ENCODE results near the gene PHF5A.

Gene PHF5A

GRCh38 chr22:41505511-41506220, 37.2 kb upstream of the PHF5A start:
- H3K27me3 ChIP-seq (ENCODE audit: control insufficient read depth in 5 of 5, insufficient read depth in 4 of 5, low read length in 5 of 5), result no peaks in the 10 kb centered on the region
- H3K9me3 ChIP-seq (ENCODE audit: control insufficient read depth in 5 of 5, low read length in 5 of 5), result no peaks in the 10 kb centered on the region
- no peak overlapping the region for H3K27ac ChIP-seq (ENCODE audit: low read depth, low read length)
- H3K4me1 ChIP-seq (ENCODE audit: control insufficient read depth in 5 of 5, insufficient read depth in 5 of 5, low read length in 5 of 5), result peaks cover 0 to 25% (median 12%) of the 10 kb centered on the region in 5 donors
- no peak overlapping the region for H3K9ac ChIP-seq (ENCODE audit: low read length in 5 of 5)
- H3K4me3 ChIP-seq (ENCODE audit: low read depth in 1 of 5, low read length in 5 of 5), result no peak overlapping the region
- H3K36me3 ChIP-seq (ENCODE audit: control insufficient read depth in 5 of 5, insufficient read depth in 5 of 5, low read length in 5 of 5), result peaks cover 0 to 62% (median 57%) of the 10 kb centered on the region in 5 donors

GRCh38 chr22:41504816-41505215, 36.3 kb upstream of the PHF5A start:
- Histone ChIP-seq H3K4me1 (ENCODE audit: control insufficient read depth in 5 of 5, insufficient read depth in 5 of 5, low read length in 5 of 5) (peaks cover 0 to 30% (median 12%) of the 10 kb centered on the region in 5 donors), H3K4me3 (ENCODE audit: low read depth in 1 of 5, low read length in 5 of 5) (no peak overlapping the region), H3K27ac (ENCODE audit: low read depth, low read length) (no peak overlapping the region), H3K36me3 (ENCODE audit: control insufficient read depth in 5 of 5, insufficient read depth in 5 of 5, low read length in 5 of 5) (peaks cover 0 to 58% (median 51%) of the 10 kb centered on the region in 5 donors), H3K9ac (ENCODE audit: low read length in 5 of 5) (no peak overlapping the region), H3K27me3 (ENCODE audit: control insufficient read depth in 5 of 5, insufficient read depth in 4 of 5, low read length in 5 of 5) (no peaks in the 10 kb centered on the region), H3K9me3 (ENCODE audit: control insufficient read depth in 5 of 5, low read length in 5 of 5) (no peaks in the 10 kb centered on the region)

- Histone ChIP-seq H3K4me1 (ENCODE audit: control insufficient read depth in 5 of 5, insufficient read depth in 5 of 5, low read length in 5 of 5) (peaks cover 0 to 33% (median 12%) of the 10 kb centered on the region in 5 donors), H3K36me3 (ENCODE audit: control insufficient read depth in 5 of 5, insufficient read depth in 5 of 5, low read length in 5 of 5) (peaks cover 0 to 60% (median 53%) of the 10 kb centered on the region in 5 donors), H3K27ac (ENCODE audit: low read depth, low read length) (peak overlapping the region; percentile 57)
Observed at GRCh38 chr22:41504397-41504796, 35.9 kb upstream of the PHF5A start.

GRCh38 chr22:41501209-41501608, 32.7 kb upstream of the PHF5A start:
- Histone ChIP-seq H3K4me1 (ENCODE audit: control insufficient read depth in 5 of 5, insufficient read depth in 5 of 5, low read length in 5 of 5) (peaks cover 3 to 28% (median 11%) of the 10 kb centered on the region in 5 donors), H3K27ac (ENCODE audit: low read depth, low read length) (no peak overlapping the region), H3K36me3 (ENCODE audit: control insufficient read depth in 5 of 5, insufficient read depth in 5 of 5, low read length in 5 of 5) (peaks cover 0 to 45% (median 34%) of the 10 kb centered on the region in 5 donors), H3K9me3 (ENCODE audit: control insufficient read depth in 5 of 5, low read length in 5 of 5) (no peaks in the 10 kb centered on the region), H3K4me3 (ENCODE audit: low read depth in 1 of 5, low read length in 5 of 5) (no peak overlapping the region), H3K27me3 (ENCODE audit: control insufficient read depth in 5 of 5, insufficient read depth in 4 of 5, low read length in 5 of 5) (no peaks in the 10 kb centered on the region), H3K9ac (ENCODE audit: low read length in 5 of 5) (no peak overlapping the region)

More at GRCh38 chr22:41504397-41504796, 35.9 kb upstream of the PHF5A start:
- Histone ChIP-seq H3K4me3 (ENCODE audit: low read depth in 1 of 5, low read length in 5 of 5) (no peak overlapping the region), H3K9ac (ENCODE audit: low read length in 5 of 5) (no peak overlapping the region), H3K9me3 (ENCODE audit: control insufficient read depth in 5 of 5, low read length in 5 of 5) (no peaks in the 10 kb centered on the region), H3K27me3 (ENCODE audit: control insufficient read depth in 5 of 5, insufficient read depth in 4 of 5, low read length in 5 of 5) (no peaks in the 10 kb centered on the region)

GRCh38 chr22:41500303-41500702, 31.8 kb upstream of the PHF5A start:
- no peak overlapping the region for H3K4me3 ChIP-seq (ENCODE audit: low read depth in 1 of 5, low read length in 5 of 5)
- peaks cover 0 to 51% (median 34%) of the 10 kb centered on the region in 5 donors for H3K36me3 ChIP-seq (ENCODE audit: control insufficient read depth in 5 of 5, insufficient read depth in 5 of 5, low read length in 5 of 5)
- H3K27ac ChIP-seq (ENCODE audit: low read depth, low read length), result no peak overlapping the region
- H3K4me1 ChIP-seq (ENCODE audit: control insufficient read depth in 5 of 5, insufficient read depth in 5 of 5, low read length in 5 of 5), result peaks cover 3 to 28% (median 11%) of the 10 kb centered on the region in 5 donors
- no peak overlapping the region for H3K9ac ChIP-seq (ENCODE audit: low read length in 5 of 5)
- H3K27me3 ChIP-seq (ENCODE audit: control insufficient read depth in 5 of 5, insufficient read depth in 4 of 5, low read length in 5 of 5), result no peaks in the 10 kb centered on the region
- H3K9me3 ChIP-seq (ENCODE audit: control insufficient read depth in 5 of 5, low read length in 5 of 5), result no peaks in the 10 kb centered on the region

GRCh38 chr22:41499624-41500280, 31.3 kb upstream of the PHF5A start:
- no peaks in the 10 kb centered on the region for H3K27me3 ChIP-seq (ENCODE audit: control insufficient read depth in 5 of 5, insufficient read depth in 4 of 5, low read length in 5 of 5)
- H3K4me1 ChIP-seq (ENCODE audit: control insufficient read depth in 5 of 5, insufficient read depth in 5 of 5, low read length in 5 of 5), result peaks cover 3 to 27% (median 9%) of the 10 kb centered on the region in 5 donors
- no peak overlapping the region for H3K9ac ChIP-seq (ENCODE audit: low read length in 5 of 5)
- H3K4me3 ChIP-seq (ENCODE audit: low read depth in 1 of 5, low read length in 5 of 5), result no peak overlapping the region
- H3K36me3 ChIP-seq (ENCODE audit: control insufficient read depth in 5 of 5, insufficient read depth in 5 of 5, low read length in 5 of 5), result peaks cover 0 to 52% (median 34%) of the 10 kb centered on the region in 5 donors
- no peaks in the 10 kb centered on the region for H3K9me3 ChIP-seq (ENCODE audit: control insufficient read depth in 5 of 5, low read length in 5 of 5)
- H3K27ac ChIP-seq (ENCODE audit: low read depth, low read length), result no peak overlapping the region

GRCh38 chr22:41498303-41498835, 29.9 kb upstream of the PHF5A start:
- no peak overlapping the region for H3K4me3 ChIP-seq (ENCODE audit: low read depth in 1 of 5, low read length in 5 of 5)
- H3K4me1 ChIP-seq (ENCODE audit: control insufficient read depth in 5 of 5, insufficient read depth in 5 of 5, low read length in 5 of 5), result peaks cover 3 to 30% (median 15%) of the 10 kb centered on the region in 5 donors
- H3K9me3 ChIP-seq (ENCODE audit: control insufficient read depth in 5 of 5, low read length in 5 of 5), result no peaks in the 10 kb centered on the region
- no peaks in the 10 kb centered on the region for H3K27me3 ChIP-seq (ENCODE audit: control insufficient read depth in 5 of 5, insufficient read depth in 4 of 5, low read length in 5 of 5)
- H3K9ac ChIP-seq (ENCODE audit: low read length in 5 of 5), result peak overlapping the region in 1 of 5 donors; percentile 38
- H3K27ac ChIP-seq (ENCODE audit: low read depth, low read length), result no peak overlapping the region
- H3K36me3 ChIP-seq (ENCODE audit: control insufficient read depth in 5 of 5, insufficient read depth in 5 of 5, low read length in 5 of 5), result peaks cover 0 to 44% (median 29%) of the 10 kb centered on the region in 5 donors

GRCh38 chr22:41491374-41492100, 23.0 kb upstream of the PHF5A start:
- Histone ChIP-seq H3K36me3 (ENCODE audit: control insufficient read depth in 5 of 5, insufficient read depth in 5 of 5, low read length in 5 of 5) (peaks cover 0 to 10% (median 3%) of the 10 kb centered on the region in 5 donors), H3K27me3 (ENCODE audit: control insufficient read depth in 5 of 5, insufficient read depth in 4 of 5, low read length in 5 of 5) (no peaks in the 10 kb centered on the region), H3K4me3 (ENCODE audit: low read depth in 1 of 5, low read length in 5 of 5) (no peak overlapping the region), H3K9me3 (ENCODE audit: control insufficient read depth in 5 of 5, low read length in 5 of 5) (no peaks in the 10 kb centered on the region), H3K27ac (ENCODE audit: low read depth, low read length) (peak overlapping the region; percentile 2), H3K9ac (ENCODE audit: low read length in 5 of 5) (peak overlapping the region in 2 of 5 donors; percentile 11 to 35), H3K4me1 (ENCODE audit: control insufficient read depth in 5 of 5, insufficient read depth in 5 of 5, low read length in 5 of 5) (peaks cover 0 to 45% (median 37%) of the 10 kb centered on the region in 5 donors)

- H3K27me3 ChIP-seq (ENCODE audit: control insufficient read depth in 5 of 5, insufficient read depth in 4 of 5, low read length in 5 of 5), result no peaks in the 10 kb centered on the region
- H3K9ac ChIP-seq (ENCODE audit: low read length in 5 of 5), result no peak overlapping the region
- peaks cover 0 to 50% (median 35%) of the 10 kb centered on the region in 5 donors for H3K4me1 ChIP-seq (ENCODE audit: control insufficient read depth in 5 of 5, insufficient read depth in 5 of 5, low read length in 5 of 5)
- H3K27ac ChIP-seq (ENCODE audit: low read depth, low read length), result peak overlapping the region; percentile 10
- H3K9me3 ChIP-seq (ENCODE audit: control insufficient read depth in 5 of 5, low read length in 5 of 5), result no peaks in the 10 kb centered on the region
- no peaks in the 10 kb centered on the region for H3K36me3 ChIP-seq (ENCODE audit: control insufficient read depth in 5 of 5, insufficient read depth in 5 of 5, low read length in 5 of 5)
- no peak overlapping the region for H3K4me3 ChIP-seq (ENCODE audit: low read depth in 1 of 5, low read length in 5 of 5)
Observed at GRCh38 chr22:41488596-41489385, 20.3 kb upstream of the PHF5A start.
